NCI-H2227 treated with DMSO at 0.1 percent for 48 hours (cell line): ENCODE measurements around the gene TRHDE.

Source experiments
- DNase-seq: peaks from one replicate; lab custom pipeline; 2025; lab: John Stamatoyannopoulos, UW

Gene TRHDE

GRCh38 chr12:72323881-72324280 is 51.7 kb downstream of the TRHDE start:
- no peak for DNase-seq

- DNase-seq, result peak; percentile 65
Measured at GRCh38 chr12:72330301-72330700, 58.1 kb downstream of the TRHDE start.

- DNase-seq, result no peak
Measured at GRCh38 chr12:72330784-72331183, 58.6 kb downstream of the TRHDE start.

- DNase-seq, result no peak
Measured at GRCh38 chr12:72337382-72337781, 65.2 kb downstream of the TRHDE start.

GRCh38 chr12:72337946-72338345 is 65.8 kb downstream of the TRHDE start:
- DNase-seq, result no peak

GRCh38 chr12:72338437-72338836 is 66.3 kb downstream of the TRHDE start:
- DNase-seq, result no peak

- peak; percentile 88 for DNase-seq
Measured at GRCh38 chr12:72346363-72346944, 74.3 kb downstream of the TRHDE start.

GRCh38 chr12:72349491-72349890 is 77.3 kb downstream of the TRHDE start:
- DNase-seq, result no peak

GRCh38 chr12:72359416-72359815 is 87.2 kb downstream of the TRHDE start:
- no peak for DNase-seq

GRCh38 chr12:72365151-72365550 is 93.0 kb downstream of the TRHDE start:
- no peak for DNase-seq

- no peak for DNase-seq
Measured at GRCh38 chr12:72366255-72366654, 94.1 kb downstream of the TRHDE start.

GRCh38 chr12:72368298-72368697 is 96.1 kb downstream of the TRHDE start:
- no peak for DNase-seq

- DNase-seq, result no peak
Measured at GRCh38 chr12:72368719-72369422, 96.7 kb downstream of the TRHDE start.

GRCh38 chr12:72369423-72369959 is 97.3 kb downstream of the TRHDE start:
- DNase-seq, result no peak

- DNase-seq, result no peak
Measured at GRCh38 chr12:72380441-72380840, 108.3 kb downstream of the TRHDE start.

GRCh38 chr12:72388322-72388721 is 116.2 kb downstream of the TRHDE start:
- no peak for DNase-seq

GRCh38 chr12:72390146-72390545 is 118.0 kb downstream of the TRHDE start:
- DNase-seq, result peak; percentile 68

- no peak for DNase-seq
Measured at GRCh38 chr12:72406111-72406510, 133.9 kb downstream of the TRHDE start.

GRCh38 chr12:72432037-72432604 is 160.0 kb downstream of the TRHDE start:
- no peak for DNase-seq

GRCh38 chr12:72433298-72433697 is 161.1 kb downstream of the TRHDE start:
- no peak for DNase-seq

- DNase-seq, result no peak
Measured at GRCh38 chr12:72434999-72435398, 162.8 kb downstream of the TRHDE start.

GRCh38 chr12:72442217-72442616 is 170.0 kb downstream of the TRHDE start:
- DNase-seq, result no peak

GRCh38 chr12:72444125-72444524 is 172.0 kb downstream of the TRHDE start:
- DNase-seq, result no peak
